ENCODE measurements around the gene SCRT2.

SCRT2 gene

GRCh38 chr20:623021-623420 lies 52.6 kb downstream of the SCRT2 start:
- DNase-seq: no peak

DNA sequence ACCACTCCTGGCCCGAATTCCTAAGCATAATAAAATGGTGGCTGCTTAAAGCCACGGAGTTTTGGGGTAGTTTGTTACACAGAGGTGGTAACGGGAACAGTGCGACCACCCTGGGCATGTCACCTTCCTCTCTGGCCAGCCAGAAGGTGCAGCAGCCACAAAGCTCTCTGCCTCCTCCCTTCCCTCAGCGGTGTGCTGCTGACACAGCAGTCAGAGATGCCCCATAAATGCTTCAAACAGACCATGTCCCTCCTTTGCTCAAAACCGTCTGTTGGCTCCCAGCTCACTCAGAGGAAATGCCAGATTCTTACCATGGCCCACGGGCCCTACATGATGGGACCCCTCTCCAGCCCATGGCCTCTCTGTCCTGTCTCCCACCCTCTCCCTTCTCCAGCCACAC lies 53.4 kb downstream of the SCRT2 start:
- no peak for DNase-seq

- DNase-seq: no peak
Measured at GRCh38 chr20:621125-621756, 54.4 kb downstream of the SCRT2 start.

GRCh38 chr20:620246-620645 lies 55.4 kb downstream of the SCRT2 start:
- DNase-seq: no peak

GRCh38 chr20:618980-619379 lies 56.6 kb downstream of the SCRT2 start:
- no peak for DNase-seq

- DNase-seq: no peak
Measured at GRCh38 chr20:617934-618690, 57.5 kb downstream of the SCRT2 start.

DNA sequence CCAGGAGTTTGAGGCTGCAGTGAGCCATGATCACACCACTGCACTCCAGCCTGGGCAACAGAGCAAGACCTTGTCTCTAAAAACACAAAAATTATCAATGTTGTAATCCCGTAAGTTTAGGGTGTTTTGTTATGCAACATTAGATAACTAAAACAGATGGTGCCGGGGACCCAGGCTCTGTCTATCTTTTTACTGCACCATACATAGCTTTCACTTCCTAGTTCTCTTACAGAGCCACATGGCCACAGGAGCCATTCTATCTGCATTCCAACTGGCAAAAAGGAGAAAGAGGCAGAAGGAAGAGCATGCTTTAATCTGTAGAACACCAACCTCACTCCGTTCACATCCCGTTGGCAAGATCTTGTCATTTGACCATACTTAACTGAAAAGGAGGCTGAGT lies 60.1 kb downstream of the SCRT2 start:
- DNase-seq: no peak

DNA sequence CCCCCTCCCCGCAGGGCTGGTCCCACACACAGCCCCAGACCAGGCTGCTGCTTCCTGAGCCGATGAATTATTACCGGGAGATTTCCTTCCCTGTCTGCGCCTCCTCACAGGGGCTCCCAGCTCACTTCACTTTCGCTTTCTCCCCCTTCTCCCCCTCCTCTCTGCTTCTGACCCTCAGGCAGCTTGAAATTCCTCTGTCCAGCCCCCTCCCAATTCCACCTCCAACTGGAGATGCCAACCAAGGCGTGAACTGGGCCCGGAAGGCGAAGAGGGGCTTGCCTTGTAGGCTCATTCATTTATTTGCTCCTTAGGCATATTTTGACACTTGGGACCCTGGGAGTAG lies 63.8 kb downstream of the SCRT2 start:
- DNase-seq: no peak
